AG10803 (cell line): Measurements from ENCODE around the gene SYNDIG1.

Experiments
- DNase-seq: peaks from one replicate; pipeline ENCODE4 v3.0.0; 2010; ENCODE audit warnings: low read depth
- H3K4me3 ChIP-seq: 2 replicates; pipeline ENCODE4 v1.5.1; 2011; ENCODE audit warnings: mild to moderate bottlenecking, low read length, control low read depth
- TF ChIP-seq, protein P1 (sequence below): conservative IDR thresholded peaks from 2 replicates; pipeline ENCODE4 v1.5.1; 2011; ENCODE audit warnings: mild to moderate bottlenecking, low read length, control low read depth, inconsistent platforms

SYNDIG1 gene

DNA sequence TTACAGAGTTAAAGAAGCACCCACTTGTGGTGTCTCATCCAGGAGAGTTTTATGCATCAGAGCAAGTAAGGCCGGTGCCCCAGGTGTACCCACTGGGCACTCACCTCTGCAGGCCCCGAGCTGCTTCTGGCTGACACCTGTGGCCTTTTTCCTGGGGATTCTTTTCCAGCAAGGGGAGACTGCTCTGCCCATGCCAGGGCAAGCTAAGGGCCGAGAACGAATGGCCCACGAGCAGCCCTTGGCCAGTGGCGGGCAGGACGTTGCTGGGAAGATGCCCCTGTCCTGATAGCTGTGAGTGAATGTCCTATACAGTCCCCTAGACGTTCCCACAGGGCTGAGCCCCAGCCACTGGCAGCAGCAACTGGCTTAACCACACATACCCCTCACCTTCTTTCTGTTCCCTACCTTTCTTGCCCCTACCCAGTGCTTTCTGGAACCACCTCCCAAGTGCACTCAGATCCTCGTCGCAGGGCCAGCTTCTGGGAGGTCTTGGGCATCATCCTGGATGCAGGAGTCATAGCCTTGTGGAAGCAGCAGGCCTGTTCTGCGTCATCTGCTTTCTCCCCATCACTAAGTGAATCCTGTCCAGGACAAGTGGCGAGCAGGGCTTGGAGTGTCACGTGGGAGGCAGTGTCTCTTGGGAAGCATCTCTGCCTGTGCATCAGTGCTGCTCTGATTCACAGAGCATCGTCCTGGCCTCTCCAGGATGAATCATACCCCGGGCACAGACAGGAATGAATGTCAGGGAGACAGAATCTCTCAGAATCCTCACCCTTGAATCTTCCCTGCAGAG, 32.5 kb downstream of the SYNDIG1 start:
- H3K4me3 ChIP-seq = no peak overlapping the region
- TF ChIP-seq, protein P1, sequence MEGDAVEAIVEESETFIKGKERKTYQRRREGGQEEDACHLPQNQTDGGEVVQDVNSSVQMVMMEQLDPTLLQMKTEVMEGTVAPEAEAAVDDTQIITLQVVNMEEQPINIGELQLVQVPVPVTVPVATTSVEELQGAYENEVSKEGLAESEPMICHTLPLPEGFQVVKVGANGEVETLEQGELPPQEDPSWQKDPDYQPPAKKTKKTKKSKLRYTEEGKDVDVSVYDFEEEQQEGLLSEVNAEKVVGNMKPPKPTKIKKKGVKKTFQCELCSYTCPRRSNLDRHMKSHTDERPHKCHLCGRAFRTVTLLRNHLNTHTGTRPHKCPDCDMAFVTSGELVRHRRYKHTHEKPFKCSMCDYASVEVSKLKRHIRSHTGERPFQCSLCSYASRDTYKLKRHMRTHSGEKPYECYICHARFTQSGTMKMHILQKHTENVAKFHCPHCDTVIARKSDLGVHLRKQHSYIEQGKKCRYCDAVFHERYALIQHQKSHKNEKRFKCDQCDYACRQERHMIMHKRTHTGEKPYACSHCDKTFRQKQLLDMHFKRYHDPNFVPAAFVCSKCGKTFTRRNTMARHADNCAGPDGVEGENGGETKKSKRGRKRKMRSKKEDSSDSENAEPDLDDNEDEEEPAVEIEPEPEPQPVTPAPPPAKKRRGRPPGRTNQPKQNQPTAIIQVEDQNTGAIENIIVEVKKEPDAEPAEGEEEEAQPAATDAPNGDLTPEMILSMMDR = no peak
- peak; percentile 90 for DNase-seq

DNA sequence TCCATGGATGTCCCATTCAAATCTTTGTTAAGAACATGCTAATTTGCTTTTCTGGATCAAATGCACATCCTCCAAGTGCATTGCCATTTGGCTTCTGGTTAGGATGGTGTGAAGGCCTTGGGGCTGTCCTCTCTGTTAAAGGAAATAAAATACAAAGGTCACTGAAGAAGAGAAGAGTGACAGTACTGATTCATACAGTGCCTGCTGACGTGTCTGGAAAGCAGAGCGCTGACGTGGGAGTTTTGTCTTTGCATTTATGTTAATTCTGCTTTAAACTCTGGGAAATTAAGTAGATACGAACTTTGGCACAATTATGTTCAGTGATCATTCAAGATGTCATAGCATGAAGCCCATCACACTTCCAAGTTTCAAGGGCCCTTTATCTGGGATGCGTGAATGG, 33.2 kb downstream of the SYNDIG1 start:
- DNase-seq = no peak
- TF ChIP-seq, protein P1 = no peak
- H3K4me3 ChIP-seq = no peak overlapping the region

DNA sequence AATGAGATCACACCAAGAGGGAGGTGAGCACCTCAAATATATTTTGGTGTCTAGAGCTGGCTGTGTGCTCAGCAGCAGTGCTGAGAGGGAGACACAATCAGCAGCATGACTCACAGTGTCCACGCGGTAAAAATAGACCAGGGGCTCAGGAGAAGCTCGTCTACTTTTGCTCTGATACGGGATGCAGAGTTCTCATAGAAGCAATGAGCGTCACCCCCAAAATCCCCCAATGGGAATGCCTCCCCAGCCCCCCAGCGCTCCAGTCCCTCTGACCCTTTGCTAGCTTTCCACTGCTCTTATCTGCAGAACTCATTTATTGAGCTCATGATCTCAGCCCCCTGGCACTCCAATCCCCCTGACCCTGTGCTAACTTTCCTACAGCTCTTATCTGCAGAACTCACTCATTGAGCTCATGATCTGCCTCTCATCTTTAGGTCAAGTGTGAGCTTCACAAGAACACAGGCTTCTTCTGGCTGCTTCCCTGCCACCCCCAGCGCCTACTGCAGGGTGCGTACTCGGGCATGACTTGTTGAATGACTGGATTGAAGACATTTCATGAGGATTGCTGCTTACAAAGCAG, 34.0 kb downstream of the SYNDIG1 start:
- no peak overlapping the region for H3K4me3 ChIP-seq
- peak; percentile 22 for DNase-seq
- TF ChIP-seq, protein P1 = no peak

DNA sequence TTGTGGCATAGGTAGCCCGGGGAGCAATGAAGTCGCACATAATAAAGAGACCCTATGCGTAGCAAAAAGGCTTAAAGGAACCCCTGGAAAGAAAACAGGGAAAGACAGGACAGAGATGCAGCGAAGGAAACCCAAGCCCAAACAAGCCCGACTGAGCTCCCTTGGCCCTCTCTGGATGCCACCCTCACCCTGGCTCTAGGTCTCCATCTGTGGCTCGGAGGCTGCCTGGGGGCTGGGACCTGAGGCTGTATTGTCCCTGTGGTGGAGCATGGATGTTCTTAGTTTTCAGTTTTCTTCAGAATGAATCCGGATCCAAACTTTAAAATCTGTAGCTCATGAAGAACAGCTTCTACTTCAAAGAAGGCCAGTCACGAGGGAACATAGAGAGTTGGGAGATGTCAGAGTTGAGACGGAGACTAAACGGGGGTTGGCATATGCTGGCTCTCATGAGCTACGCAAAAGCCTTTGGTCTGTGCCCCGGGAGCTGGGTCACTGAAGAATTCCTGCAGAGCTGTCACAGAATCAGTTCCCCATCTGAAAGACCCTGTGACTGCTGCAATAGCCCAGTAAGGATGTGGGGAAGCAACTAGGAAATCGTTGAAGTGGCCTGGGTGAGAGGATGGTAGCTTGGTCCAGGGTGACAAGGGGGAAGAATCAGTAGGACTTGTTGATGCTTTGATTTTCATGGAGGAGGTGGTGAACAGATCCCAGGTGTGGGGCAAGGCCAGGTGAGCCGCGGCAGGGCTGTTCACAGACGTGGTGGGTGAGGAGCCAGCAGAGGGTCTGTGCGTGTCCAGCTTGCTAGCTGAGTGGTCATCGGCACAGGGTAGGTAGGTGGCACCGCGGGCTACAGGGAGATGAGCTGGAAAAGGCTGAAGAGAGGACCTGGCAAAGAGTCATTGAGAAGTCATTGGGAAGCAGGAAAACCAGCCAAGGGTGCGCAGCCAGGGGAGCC, 35.2 kb downstream of the SYNDIG1 start:
- H3K4me3 ChIP-seq = no peak overlapping the region
- no peak for DNase-seq
- TF ChIP-seq, protein P1 = no peak

DNA sequence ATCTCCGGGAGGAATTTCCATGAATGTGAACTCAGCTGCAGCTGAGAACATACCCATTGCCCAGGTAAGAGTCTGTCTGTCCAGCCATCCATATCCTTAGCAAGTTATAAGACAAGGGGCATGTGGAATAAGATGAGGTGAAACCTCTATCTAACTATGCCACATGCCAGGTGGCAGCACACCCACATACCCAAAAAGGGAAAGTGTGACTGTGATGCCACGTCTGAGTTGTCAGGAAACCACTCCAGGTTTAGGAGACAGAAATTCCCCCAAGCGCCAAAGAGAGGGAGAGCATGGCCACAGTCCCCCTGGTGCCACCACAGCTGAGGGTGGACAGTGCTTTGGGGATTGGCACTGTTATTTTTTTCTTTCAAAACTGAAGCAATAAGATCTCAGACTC, 36.7 kb downstream of the SYNDIG1 start:
- no peak for DNase-seq
- H3K4me3 ChIP-seq = no peak overlapping the region
- TF ChIP-seq, protein P1 = no peak

DNA sequence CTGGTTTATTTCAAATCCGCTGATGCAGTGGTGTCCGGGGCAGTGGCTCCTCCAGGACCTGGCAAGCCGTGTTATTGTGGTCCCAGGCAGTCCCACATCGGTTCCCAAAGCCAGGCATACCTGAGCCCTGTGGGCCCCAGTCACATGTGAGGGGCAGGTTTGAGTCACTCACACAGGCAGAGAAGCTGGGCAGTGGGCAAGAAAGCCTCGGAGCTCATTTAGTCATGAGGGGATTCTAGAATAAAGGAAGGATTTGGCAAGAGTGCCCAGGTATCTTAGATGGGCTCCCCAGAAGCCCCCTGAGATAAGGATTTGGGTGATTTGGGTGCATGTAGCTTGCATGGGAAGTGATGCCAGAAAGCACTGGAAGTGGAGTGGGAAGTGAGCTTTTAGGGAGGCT, 37.3 kb downstream of the SYNDIG1 start:
- no peak for DNase-seq
- H3K4me3 ChIP-seq = no peak overlapping the region
- TF ChIP-seq, protein P1 = no peak
